Tibial nerve (tissue), 4 donors: ENCODE data around the gene TMC8. TPM values are rescaled to one million over a fixed set of nuclear protein-coding genes. Genes with fewer than 3 reads are reported as not detected.

Experiments
- DNase-seq, 2 donors: peaks; one replicate each; pipeline ENCODE4 v3.0.0-alpha.2; 2019; ENCODE audit warnings: low spot score in 2 of 2
- H3K27ac ChIP-seq, 4 donors: fragments of 200-600 bp; sonication (generic) in 3 of 4; one replicate each; pipeline ENCODE4 v1.5.1; 2017 to 2019; ENCODE audit warnings: mild to moderate bottlenecking in 1 of 4
- H3K27me3 ChIP-seq, 2 donors: fragments of 200-600 bp; sonication (generic) in 1 of 2; one replicate each; pipeline versions ENCODE4 v1.5.1 to v1.6.0; 2017 to 2019
- H3K36me3 ChIP-seq, 3 donors: fragments of 200-600 bp; sonication (generic); one replicate each; pipeline ENCODE4 v1.5.1; 2018 to 2019
- H3K4me1 ChIP-seq, 4 donors: fragments of 200-600 bp; sonication (generic) in 3 of 4; one replicate each; pipeline ENCODE4 v1.5.1; 2017 to 2019
- H3K4me3 ChIP-seq, 4 donors: fragments of 200-600 bp; sonication (generic) in 3 of 4; one replicate each; pipeline ENCODE4 v1.5.1; 2017 to 2019; ENCODE audit warnings: mild to moderate bottlenecking in 1 of 4, moderate library complexity in 1 of 4
- H3K9me3 ChIP-seq, 4 donors: fragments of 200-600 bp; sonication (generic) in 3 of 4; one replicate each; pipeline ENCODE4 v1.5.1; 2017 to 2019
- EP300 ChIP-seq, 2 donors: sonication (generic); formaldehyde crosslinking; IDR thresholded peaks; one replicate each; pipeline ENCODE4 v1.6.1; 2017; ENCODE audit warnings: antibody characterized with exemption in 2 of 2, mild to moderate bottlenecking in 1 of 2
- POLR2A ChIP-seq, 2 donors: fragments of 450-650 bp; IDR thresholded peaks; one replicate each; pipeline ENCODE4 v1.6.1; 2017; ENCODE audit warnings: antibody characterized with exemption in 2 of 2, mild to moderate bottlenecking in 2 of 2, moderate library complexity in 2 of 2
- WGBS, 2 donors: methylation state at CpG; one replicate each; pipeline ENCODE4 v1.1.5; 2018; 5-methylcytosine and 5-hydroxymethylcytosine counted together
- total RNA-seq, 4 donors: library from RNA; depleted of rRNA; stranded (reverse); fragments of >200 nt; gene quantifications; one replicate each; pipeline ENCODE4 v1.1.0, GENCODE V29; 2016
- TF ChIP-seq, protein P1 (sequence below), 5 experiments: fragments of 200-600 bp in 3 of 5; fragments of 450-650 bp in 2 of 5; sonication (generic) in 3 of 5; IDR thresholded peaks; one replicate each; pipeline ENCODE4 v1.5.1; 2016 to 2019; ENCODE audit warnings: antibody characterized with exemption in 5 of 5, mild to moderate bottlenecking in 3 of 5, moderate library complexity in 2 of 5

TMC8 gene
- total RNA-seq, 4 donors from 2014 or later: 5.2 to 18.3 (median 6.7) TPM

DNA sequence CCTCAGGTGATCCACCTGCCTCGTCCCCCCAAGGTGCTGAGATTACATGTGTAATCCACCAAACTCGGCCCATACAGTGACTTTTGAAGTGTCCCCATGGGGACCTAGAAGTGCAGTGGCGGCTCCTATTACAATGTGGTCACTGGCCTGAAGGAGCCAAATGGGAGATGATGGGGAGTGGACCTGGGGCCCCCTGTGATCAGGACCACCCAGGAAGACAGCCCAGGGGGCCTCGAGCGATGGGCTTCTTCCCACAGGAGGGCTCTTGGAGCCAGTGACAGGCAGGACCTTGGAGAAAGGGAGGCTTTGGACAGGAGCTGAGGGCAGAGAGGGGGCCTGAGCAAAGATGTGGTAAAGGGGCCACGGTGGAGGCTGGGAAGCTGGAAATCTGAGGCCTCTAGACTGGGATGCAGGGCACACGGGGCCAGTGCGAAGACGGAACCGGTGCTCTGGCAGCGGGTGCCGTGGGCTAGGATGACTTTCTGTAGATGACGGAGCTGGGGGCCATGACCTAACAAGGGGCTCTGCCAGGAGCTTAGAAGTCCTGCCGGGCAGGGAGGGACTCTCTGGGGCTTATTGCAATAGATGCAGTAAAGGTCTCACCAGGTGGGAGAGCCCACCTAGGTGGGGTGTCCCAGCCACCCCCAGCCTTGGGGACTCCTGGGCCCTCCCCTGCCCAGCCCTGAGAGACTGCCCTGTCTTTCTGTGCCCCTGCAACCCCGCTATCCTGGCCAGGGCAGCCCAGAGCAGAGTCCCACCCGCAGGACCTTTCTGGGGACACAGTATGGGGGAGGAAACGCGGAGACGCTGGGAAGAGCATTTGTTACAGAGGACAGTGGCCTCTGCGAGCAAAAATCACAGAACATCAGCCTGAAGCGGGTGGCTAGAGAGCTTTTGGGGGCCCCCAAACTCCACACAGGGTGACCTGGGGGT is 12.9 kb downstream of the TMC8 start:
- Histone ChIP-seq H3K4me1 (peaks cover 8 to 77% (median 29%) of the 10 kb centered on the region in 4 donors), H3K27ac (peak overlapping the region in 2 of 4 donors; percentile 66 to 67), H3K4me3 (no peak overlapping the region), H3K36me3 (no peaks in the 10 kb centered on the region), H3K27me3 (no peaks in the 10 kb centered on the region), H3K9me3 (no peaks in the 10 kb centered on the region)
- no peak for TF ChIP-seq POLR2A (IDR thresholded peaks at IDR 0.05)
- TF ChIP-seq, protein P1, sequence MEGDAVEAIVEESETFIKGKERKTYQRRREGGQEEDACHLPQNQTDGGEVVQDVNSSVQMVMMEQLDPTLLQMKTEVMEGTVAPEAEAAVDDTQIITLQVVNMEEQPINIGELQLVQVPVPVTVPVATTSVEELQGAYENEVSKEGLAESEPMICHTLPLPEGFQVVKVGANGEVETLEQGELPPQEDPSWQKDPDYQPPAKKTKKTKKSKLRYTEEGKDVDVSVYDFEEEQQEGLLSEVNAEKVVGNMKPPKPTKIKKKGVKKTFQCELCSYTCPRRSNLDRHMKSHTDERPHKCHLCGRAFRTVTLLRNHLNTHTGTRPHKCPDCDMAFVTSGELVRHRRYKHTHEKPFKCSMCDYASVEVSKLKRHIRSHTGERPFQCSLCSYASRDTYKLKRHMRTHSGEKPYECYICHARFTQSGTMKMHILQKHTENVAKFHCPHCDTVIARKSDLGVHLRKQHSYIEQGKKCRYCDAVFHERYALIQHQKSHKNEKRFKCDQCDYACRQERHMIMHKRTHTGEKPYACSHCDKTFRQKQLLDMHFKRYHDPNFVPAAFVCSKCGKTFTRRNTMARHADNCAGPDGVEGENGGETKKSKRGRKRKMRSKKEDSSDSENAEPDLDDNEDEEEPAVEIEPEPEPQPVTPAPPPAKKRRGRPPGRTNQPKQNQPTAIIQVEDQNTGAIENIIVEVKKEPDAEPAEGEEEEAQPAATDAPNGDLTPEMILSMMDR (IDR thresholded peaks at IDR 0.05): no peak
- TF ChIP-seq EP300 (IDR thresholded peaks at IDR 0.05): no peak
- no peak for DNase-seq
- WGBS, 2 donors: 71 to 78% methylated on average over 18 to 21 of the region's 21 CpGs

DNA sequence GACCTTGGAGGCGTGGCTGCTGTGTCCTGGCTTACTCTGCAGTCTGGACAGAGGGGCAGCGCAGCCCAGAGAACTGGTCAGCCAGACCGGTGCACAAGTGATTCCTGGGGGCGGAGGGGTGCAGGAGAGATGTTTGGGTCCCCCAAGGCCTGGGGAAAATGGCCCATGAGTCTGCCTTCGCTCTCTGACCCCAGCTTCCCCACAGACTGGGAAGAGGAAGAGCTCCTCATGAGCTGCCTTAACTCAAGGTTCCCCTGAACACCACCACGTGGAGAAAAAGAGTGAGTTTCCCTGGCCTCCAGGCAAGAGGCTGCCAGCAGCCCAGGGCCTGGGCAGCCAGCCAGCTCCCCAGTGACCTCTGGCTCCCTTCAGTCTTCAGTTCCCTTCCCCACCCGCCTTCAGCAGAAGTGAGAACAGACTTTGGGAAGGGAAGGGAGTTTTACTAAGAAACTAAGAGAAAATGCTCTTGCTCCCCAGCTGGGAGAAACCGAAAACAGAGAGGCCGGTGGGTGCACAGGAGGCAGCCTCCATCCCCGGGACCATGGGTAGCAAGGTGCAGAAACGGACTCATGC is 13.7 kb downstream of the TMC8 start:
- peak; percentile 75 to 76 for DNase-seq
- WGBS, 2 donors: 11 to 20% methylated on average over 8 to 11 of the region's 11 CpGs
- H3K36me3 ChIP-seq: no peaks in the 10 kb centered on the region
- H3K4me3 ChIP-seq: no peak overlapping the region
- H3K4me1 ChIP-seq: peaks cover 8 to 82% (median 29%) of the 10 kb centered on the region in 4 donors
- TF ChIP-seq, protein P1 (IDR thresholded peaks at IDR 0.05): peak in 1 of 5 experiments; percentile 42
- TF ChIP-seq POLR2A (IDR thresholded peaks at IDR 0.05) (no peak), EP300 (IDR thresholded peaks at IDR 0.05) (peak in 1 of 2 donors; percentile 80)
- peak overlapping the region; percentile 40 to 71 (median 54) for H3K27ac ChIP-seq
- H3K9me3 ChIP-seq: no peaks in the 10 kb centered on the region
- H3K27me3 ChIP-seq: no peaks in the 10 kb centered on the region

DNA sequence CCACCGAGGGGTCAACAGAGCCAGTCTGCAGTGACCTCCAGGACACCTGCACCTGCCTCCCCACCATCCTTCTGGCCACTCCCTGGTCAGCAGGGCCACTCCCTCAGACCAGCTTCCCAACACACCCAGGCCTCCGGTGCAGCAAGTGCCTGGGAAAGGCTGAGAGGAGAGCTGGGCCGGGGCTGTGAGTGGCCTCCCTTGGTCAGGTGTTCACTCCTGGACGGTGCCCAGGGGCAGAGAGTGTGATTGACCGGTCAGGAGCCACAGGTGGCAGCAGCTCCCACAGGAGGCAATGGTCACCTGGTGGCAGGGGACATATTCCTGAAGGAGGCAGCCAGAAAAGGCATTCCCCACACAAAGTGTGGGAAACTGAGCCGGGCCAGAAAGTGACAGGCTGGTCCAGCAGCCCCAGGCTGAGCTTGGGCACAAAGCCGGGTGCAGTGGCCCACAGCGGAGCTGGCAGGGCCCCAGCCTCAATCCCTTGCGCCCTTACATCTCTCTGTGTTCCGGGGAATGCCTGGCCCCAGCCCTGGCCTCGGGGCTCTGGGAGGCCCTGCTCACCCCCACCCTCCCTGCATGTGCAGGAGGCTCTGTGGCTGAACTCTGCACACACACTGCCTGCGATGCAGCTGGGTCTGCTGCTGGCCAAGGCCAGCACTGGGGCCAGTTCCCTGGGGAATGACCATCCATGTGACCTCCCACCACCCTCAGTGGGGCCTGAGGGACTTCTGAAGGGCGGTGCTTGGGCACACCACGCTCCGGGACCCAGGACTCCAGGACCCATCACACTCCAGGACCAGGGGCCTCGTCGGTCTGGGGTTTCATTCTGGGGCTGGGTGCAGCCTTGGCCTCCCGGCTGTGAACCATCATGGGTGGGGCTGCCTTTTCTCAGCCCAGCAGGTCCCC is 14.4 kb downstream of the TMC8 start:
- no peaks in the 10 kb centered on the region for H3K36me3 ChIP-seq
- no peaks in the 10 kb centered on the region for H3K27me3 ChIP-seq
- no peak for DNase-seq
- H3K4me1 ChIP-seq: peaks cover 8 to 85% (median 29%) of the 10 kb centered on the region in 4 donors
- WGBS, 2 donors: 15 to 21% methylated on average over 8 to 15 of the region's 18 CpGs
- no peak overlapping the region for H3K4me3 ChIP-seq
- TF ChIP-seq, protein P1 (IDR thresholded peaks at IDR 0.05): no peak
- TF ChIP-seq EP300 (IDR thresholded peaks at IDR 0.05) (peak in 1 of 2 donors; percentile 35), POLR2A (IDR thresholded peaks at IDR 0.05) (no peak)
- H3K9me3 ChIP-seq: no peaks in the 10 kb centered on the region
- H3K27ac ChIP-seq: peak overlapping the region; percentile 40 to 71 (median 54)

DNA sequence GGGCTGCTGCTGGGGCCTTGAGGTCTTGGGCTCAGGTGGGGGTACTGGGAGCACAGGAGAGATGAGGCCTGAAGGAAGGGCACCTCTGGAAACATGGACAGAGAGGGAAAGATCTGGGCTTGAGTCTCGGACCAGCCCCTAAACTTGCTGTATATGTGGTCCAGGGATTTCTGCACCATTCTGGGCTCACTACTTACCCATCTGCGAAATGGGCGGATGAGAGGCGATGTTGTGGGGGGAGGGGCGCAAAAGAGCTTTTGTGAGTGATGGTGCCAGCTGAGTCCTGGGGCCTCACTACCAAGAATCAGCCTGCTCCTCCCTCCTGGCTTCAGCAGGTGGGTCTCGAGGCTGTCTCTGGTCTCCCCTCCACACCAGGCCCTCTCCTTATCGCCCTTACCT is 15.9 kb downstream of the TMC8 start:
- H3K36me3 ChIP-seq: no peaks in the 10 kb centered on the region
- 91 to 96% methylated on average over 7 of the region's 7 CpGs for WGBS, 2 donors
- H3K27me3 ChIP-seq: no peaks in the 10 kb centered on the region
- H3K4me1 ChIP-seq: peaks cover 8 to 82% (median 22%) of the 10 kb centered on the region in 4 donors
- H3K9me3 ChIP-seq: no peaks in the 10 kb centered on the region
- no peak for DNase-seq
- TF ChIP-seq POLR2A (IDR thresholded peaks at IDR 0.05) (no peak), EP300 (IDR thresholded peaks at IDR 0.05) (no peak)
- TF ChIP-seq, protein P1 (IDR thresholded peaks at IDR 0.05): no peak
- peak overlapping the region in 2 of 4 donors; percentile 67 to 71 for H3K27ac ChIP-seq
- H3K4me3 ChIP-seq: no peak overlapping the region
